Esophagus squamous epithelium (tissue), 4 donors: ENCODE measurements around the gene LAP3.
"Not testable (repeated sequence)": the region's sequence is repeated elsewhere in the genome, so short reads cannot be mapped to it uniquely, and the experiment has no call there.

Source experiments
- CTCF ChIP-seq, 6 experiments: fragments of 450-650 bp in 4 of 6; fragments of 200-600 bp in 2 of 6; sonication (generic) in 2 of 6; IDR thresholded peaks; one replicate each; pipeline ENCODE4 v1.5.1; 2016 to 2019; ENCODE audit warnings: antibody characterized with exemption in 6 of 6, mild to moderate bottlenecking in 4 of 6, moderate library complexity in 4 of 6
- POLR2A ChIP-seq, 4 donors: fragments of 450-650 bp; IDR thresholded peaks; one replicate each; pipeline ENCODE4 v1.6.1; 2017; ENCODE audit warnings: antibody characterized with exemption in 4 of 4, mild to moderate bottlenecking in 4 of 4, moderate library complexity in 3 of 4

- not testable (repeated sequence) for TF ChIP-seq POLR2A, CTCF (IDR thresholded peaks at IDR 0.05)
These were observed 39.9 kb upstream of the LAP3 start for GRCh38 chr4:17537060-17537459.
